TTC549 (cell line): ENCODE results near the gene PDK4.
"Not testable (repeated sequence)": the region's sequence is repeated elsewhere in the genome, so short reads cannot be mapped to it uniquely, and the experiment has no call there.

Experiments used
- FAIRE-seq: peaks from 2 replicates; lab custom pipeline; 2012; peaks lifted over from hg19 to GRCh38; lab: Jason Lieb, UNC

Gene PDK4

GRCh38 chr7:95604811-95605210, 8.5 kb upstream of the PDK4 start:
- FAIRE-seq = not testable (repeated sequence)

GRCh38 chr7:95604397-95604796, 8.1 kb upstream of the PDK4 start:
- not testable (repeated sequence) for FAIRE-seq

GRCh38 chr7:95602421-95602820, 6.1 kb upstream of the PDK4 start:
- FAIRE-seq = no peak

DNA sequence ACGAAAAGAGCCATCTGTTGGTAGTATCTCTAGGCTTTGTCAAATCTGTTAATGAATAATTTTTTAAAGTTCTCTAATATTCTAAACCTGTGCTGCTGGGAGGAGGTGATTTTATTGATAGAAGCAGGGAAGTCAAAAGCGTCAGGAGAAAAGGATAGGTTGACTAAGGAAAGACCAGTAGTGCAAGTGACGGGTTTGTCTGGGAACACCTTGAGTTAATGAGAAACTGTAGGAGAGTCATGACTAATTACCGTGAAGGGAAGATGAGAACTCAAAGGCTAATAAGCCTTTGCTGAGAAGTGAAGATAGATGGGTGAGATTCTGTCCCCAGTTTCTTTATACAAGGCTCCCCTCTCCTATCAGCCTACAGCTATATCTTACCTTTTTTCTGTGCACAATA, 5.0 kb upstream of the PDK4 start:
- no peak for FAIRE-seq

- no peak for FAIRE-seq
Measured at GRCh38 chr7:95599069-95599468, 2.8 kb upstream of the PDK4 start.

GRCh38 chr7:95598511-95598910, 2.2 kb upstream of the PDK4 start:
- no peak for FAIRE-seq

DNA sequence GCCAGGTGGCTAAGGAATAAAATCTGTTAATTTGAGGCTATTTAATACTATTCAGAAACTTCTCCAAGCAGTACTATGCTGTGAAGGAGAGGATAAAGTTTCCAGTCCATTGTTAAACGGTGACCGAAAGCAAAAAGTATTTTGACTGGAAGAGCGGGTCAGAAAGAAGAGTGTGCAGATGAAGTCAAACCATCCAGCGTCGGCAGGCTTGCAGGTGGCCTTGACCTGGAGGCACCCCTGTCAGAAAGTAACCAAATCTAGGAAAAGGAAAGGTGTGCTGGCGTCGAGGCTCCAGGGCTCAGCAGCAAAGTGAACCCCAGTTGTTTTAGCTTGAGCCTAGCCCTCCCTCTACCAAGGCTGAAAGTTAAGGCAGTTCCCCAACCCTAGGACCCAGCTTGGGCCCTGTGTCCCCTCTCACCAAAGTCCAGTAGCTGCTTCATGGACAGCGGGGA, 544 bp downstream of the PDK4 start:
- no peak for FAIRE-seq

DNA sequence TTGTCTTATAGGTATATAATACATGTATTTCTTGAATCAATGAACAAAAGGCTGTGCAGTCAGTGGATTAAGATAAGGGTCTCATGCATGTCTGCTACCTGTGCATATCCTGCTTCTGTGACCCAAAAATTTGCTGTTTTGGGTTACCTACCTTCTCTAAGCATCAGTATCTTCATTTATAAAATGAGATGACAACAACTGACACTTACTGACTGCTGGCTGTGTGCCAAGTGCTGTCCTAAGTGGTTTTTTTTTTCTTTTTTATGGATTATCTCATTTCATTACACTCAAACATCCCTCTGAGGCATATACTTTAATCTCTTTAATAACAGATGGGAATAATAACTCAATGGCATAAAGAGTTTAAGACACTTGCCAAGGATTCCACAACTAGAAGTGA, 2.1 kb downstream of the PDK4 start:
- FAIRE-seq = no peak

DNA sequence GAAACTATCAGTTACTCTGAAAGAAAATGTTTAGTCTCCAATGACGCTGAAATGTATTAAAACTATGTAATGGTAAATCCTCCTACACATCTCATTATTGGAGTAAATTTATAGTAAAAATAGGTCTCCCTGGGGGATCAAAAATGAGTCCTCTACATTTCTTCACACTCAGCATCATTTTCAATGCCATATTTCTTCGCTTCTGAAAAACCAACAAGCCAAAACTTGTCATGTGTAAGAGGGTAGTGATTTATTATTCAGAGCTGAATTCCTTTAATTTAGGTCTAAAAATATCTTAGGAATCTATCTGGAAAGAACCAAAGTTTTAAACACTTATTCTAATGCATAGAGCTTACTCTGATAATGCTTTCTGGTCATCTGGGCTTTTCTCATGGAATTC, 3.0 kb downstream of the PDK4 start:
- no peak for FAIRE-seq

- FAIRE-seq = no peak
Measured at GRCh38 chr7:95592570-95592969, 3.7 kb downstream of the PDK4 start.

DNA sequence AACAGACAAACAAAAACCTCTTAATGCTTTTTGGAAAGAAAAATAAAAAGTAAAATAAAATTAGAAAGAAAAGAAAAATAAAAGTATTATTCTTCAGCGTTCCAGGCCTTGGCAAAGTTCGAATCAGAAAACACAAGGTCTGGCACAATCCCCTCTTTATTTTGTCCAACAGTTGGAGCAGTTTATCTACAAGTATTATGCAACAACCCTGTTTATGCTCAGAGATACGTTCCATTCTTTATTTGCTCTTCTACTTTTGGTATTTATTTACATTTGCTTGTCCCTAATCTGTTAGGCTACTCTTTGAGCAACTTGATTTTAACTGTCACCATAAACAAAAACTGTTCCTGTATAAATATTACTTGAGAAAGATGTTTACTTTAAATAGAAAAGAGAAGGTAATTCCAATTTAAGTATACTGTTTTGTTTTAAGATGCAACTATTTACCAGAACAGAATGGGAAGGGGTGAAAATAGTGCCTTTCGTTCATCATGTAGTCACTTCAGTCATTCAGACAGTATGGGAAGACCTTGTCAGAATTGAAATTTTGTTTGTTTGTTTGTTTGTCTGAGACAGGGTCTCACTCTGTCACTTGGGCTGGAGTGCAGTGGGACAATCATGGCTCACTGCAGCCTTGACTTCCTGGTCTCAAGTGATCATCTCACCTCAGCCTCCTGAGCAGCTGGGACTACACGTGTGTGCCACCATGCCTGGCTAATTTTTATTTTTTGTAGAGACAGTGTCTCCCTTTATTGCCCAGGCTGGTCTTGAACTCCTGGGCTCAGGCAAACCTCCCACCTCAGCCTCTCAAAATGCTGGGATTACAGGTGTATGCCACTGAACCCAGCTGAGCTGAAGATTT, 5.7 kb downstream of the PDK4 start:
- no peak for FAIRE-seq

DNA sequence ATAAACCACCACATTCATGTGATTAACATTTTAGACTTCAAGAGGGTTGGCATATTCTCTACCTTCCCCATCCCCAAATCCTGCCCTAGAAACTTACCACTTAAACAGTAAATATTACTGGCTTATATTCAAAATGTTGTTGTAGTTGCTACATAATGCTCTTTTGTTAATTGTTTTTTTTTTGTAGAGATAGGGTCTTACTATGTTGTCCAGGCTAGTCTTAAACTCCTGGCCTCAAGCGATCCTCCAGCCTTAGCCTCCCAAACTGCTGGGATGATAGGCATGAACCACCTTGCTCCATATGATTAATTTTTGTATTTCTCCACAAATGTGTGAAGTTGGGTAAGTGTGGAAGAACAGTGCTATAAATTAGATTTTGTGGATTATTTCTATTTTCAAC, 6.5 kb downstream of the PDK4 start:
- no peak for FAIRE-seq

DNA sequence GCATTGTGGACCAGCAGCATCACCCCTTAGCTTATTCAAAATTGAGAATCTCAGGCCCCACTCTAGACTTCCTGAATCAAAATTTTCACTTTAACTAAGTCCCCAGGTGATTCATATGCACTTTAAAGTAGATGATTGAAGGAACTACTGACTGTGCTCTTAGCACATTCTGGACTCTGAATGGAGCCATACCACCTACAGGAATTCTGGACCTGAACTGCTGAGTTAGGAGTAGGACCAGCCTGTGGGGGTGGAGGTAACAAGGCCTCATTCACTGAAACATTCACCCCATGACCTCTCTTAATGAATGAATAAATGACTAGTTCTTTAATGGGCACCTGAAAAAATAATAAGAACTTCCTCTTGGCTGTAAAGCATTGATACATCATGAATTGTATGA, 7.3 kb downstream of the PDK4 start:
- no peak for FAIRE-seq

DNA sequence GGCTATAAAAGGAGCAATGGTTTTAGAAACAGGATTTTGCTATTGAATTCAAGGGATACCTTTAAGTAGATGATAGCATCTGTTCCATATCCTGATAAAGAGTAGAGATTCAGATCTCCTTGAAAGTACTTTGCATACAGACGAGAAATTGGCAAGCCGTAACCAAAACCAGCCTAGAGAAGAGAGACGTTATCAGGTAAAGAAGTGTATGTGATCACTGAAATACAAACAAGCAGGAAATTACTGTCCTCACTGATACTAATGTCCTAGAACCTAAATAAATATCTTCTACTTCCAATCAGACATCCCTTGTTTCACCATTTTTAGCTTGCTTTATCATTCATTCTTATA, 9.4 kb downstream of the PDK4 start:
- no peak for FAIRE-seq

DNA sequence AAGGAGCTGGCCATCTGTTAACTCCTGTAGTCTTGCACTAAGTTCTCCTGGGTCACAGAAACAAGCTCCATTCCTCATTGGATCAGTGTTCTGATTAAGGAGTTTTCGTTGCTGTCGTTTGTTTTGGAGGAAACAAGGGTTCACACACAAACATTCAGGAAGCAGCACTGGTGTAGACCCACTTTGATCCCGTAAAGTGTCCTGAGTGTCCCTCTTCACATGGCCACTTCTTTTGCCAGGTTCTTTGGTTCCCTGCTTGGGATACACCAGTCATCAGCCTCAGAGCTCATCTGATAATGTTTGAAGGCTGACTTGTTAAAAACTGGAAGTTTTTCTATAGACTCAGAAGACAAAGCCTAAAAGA, 10.9 kb downstream of the PDK4 start:
- FAIRE-seq = no peak

- no peak for FAIRE-seq
Measured at GRCh38 chr7:95584769-95585425, 11.4 kb downstream of the PDK4 start.

DNA sequence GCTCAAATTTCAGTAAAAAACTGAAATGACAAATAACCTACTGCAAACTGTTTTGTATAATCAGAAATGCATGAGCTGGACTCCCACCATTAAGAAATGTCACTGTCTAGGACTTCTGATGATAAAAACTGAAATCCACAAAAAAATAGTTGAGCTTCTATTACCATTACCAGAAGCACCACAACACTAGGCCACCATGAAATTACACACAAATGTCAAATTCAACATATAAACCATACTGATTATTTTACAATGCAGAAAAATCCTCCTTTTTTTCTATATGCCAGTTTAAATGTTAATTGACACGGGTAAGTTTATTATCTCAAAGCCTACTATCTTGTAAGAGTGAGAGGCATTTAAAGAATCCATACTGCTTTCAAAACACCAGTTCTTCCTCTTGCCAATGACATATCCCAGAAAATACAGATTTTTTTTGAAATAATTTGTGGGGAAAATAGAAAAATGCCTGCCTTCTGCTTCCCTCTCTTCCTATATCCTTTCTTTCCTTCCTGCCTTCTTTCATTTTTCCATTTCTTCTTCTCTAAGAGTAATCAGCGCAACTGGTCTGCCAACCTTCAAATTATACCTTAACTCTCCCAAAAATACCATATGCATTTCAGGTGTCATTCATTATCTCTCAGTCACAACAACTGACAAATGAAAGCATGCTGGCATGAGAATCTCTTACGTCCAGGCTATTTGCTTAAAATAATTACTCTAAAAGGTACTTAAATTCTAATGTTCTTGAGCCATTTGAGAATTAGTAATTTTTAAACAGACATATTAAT, 12.3 kb downstream of the PDK4 start:
- FAIRE-seq = no peak

DNA sequence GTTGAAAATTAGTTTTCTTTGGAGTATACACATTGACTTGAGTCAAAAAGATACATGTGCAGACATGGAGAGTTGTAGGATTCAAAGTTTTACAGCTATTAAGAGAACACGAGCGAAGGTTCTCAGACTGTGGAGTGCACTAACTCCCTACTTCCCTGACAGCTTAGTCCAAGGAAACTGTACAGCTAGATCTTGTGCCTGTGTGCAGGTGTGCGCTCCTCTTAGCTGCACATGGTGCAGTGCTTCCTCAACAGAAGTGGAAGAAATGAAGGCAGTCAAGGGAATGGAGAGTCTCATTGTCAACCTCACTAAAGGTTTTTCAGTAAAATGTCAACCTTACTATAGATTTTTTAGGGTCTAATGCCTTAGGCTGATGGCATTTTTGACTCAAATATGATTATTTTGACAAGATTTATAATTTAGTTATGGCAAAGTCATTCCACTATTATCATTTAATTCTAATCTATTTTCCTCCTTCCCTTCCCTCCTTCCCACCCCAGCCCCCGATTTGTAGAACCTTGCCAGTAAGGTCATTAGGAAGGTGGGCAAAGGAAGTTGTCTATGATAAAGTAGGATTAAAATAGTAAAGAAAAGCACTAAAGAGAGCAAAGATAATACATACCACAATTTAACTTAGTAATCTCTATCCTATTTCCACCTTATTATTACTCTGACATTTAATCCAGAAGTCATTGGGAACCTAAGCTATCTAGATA, 13.6 kb downstream of the PDK4 start:
- no peak for FAIRE-seq

DNA sequence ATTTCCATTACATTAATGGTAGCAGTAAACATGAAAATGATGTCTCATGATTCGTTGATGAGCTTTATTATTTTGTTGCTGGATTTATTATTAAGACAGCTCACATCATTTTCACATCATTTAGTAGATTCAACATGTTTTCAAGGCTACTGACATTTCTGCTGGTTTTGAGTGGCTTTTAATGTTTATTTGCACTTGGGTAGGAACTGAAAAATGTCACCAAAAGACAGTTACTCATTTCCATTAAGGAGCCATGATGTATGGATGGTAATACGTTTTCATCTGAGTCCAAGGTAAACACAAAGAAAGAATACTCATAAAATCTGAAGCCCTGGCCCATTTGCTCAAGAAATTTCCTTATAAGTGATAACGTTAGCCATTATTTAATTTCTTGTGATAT, 14.8 kb downstream of the PDK4 start:
- no peak for FAIRE-seq

- FAIRE-seq = no peak
Measured at GRCh38 chr7:95579318-95579717, 17.0 kb downstream of the PDK4 start.

GRCh38 chr7:95578299-95578855, 17.9 kb downstream of the PDK4 start:
- FAIRE-seq = no peak

- FAIRE-seq = no peak
Measured at GRCh38 chr7:95577137-95577536, 19.2 kb downstream of the PDK4 start.
